HepG2 (cell line): ENCODE data around the gene HOTAIR. TPM values are rescaled to one million over a fixed set of nuclear protein-coding genes. Genes with fewer than 3 reads are reported as not detected.

Experiments
- AGO1 ChIP-seq: fragments of 200-400 bp; formaldehyde crosslinking; IDR thresholded peaks from 2 replicates; pipeline ENCODE4 v1.6.1; 2017; ENCODE audit warnings: mild to moderate bottlenecking, low read depth, low read length, moderate library complexity; ENCODE audit not compliant: poor library complexity, severe bottlenecking
- ATAD3A ChIP-seq: sonication (generic); formaldehyde crosslinking; IDR thresholded peaks from 2 replicates; pipeline ENCODE4 v1.4.0; 2020; ENCODE audit warnings: missing genetic modification reagents
- EED ChIP-seq: sonication (generic); formaldehyde crosslinking; IDR thresholded peaks from 2 replicates; pipeline ENCODE4 v1.5.0; 2020; ENCODE audit warnings: mild to moderate bottlenecking, missing genetic modification reagents
- HMGA1 ChIP-seq: sonication (generic); formaldehyde crosslinking; conservative IDR thresholded peaks from 2 replicates; pipeline ENCODE4 v1.4.0; 2020; ENCODE audit warnings: missing genetic modification reagents
- HNF4A ChIP-seq: sonication (generic); formaldehyde crosslinking; IDR thresholded peaks from 2 replicates; pipeline ENCODE4 v1.4.0; 2020; ENCODE audit warnings: missing genetic modification reagents
- KDM4B ChIP-seq: sonication (generic); formaldehyde crosslinking; IDR thresholded peaks from 2 replicates; pipeline ENCODE4 v1.4.0; 2020; ENCODE audit warnings: missing genetic modification reagents
- KLF12 ChIP-seq: sonication (generic); formaldehyde crosslinking; IDR thresholded peaks from 2 replicates; pipeline ENCODE4 v1.4.0; 2020; ENCODE audit warnings: missing genetic modification reagents, borderline replicate concordance
- MED8 ChIP-seq: sonication (generic); formaldehyde crosslinking; IDR thresholded peaks from 2 replicates; pipeline ENCODE4 v1.8.1; 2023; ENCODE audit warnings: mild to moderate bottlenecking, missing genetic modification reagents; ENCODE audit not compliant: insufficient replicate concordance
- RBM39 ChIP-seq: fragments of 200-400 bp; formaldehyde crosslinking; IDR thresholded peaks from one replicate; pipeline ENCODE4 v1.6.1; 2018; ENCODE audit warnings: antibody characterized with exemption, mild to moderate bottlenecking, low read depth, low read length; ENCODE audit not compliant: poor library complexity, severe bottlenecking
- RNF2 ChIP-seq: fragments of 450-650 bp; conservative IDR thresholded peaks from 2 replicates; pipeline ENCODE4 v1.6.1; 2016; ENCODE audit warnings: low read depth
- SMYD3 ChIP-seq: sonication (generic); formaldehyde crosslinking; IDR thresholded peaks from 2 replicates; pipeline ENCODE4 v1.8.1; 2023; ENCODE audit warnings: mild to moderate bottlenecking, missing genetic modification reagents
- STAT5B ChIP-seq: sonication (generic); formaldehyde crosslinking; IDR thresholded peaks from 2 replicates; pipeline ENCODE4 v1.4.0; 2020; ENCODE audit warnings: missing genetic modification reagents
- ZFY ChIP-seq: sonication (generic); formaldehyde crosslinking; IDR thresholded peaks from 2 replicates; pipeline ENCODE4 v1.4.0; 2020; ENCODE audit warnings: missing genetic modification reagents
- ZNF264 ChIP-seq: sonication (generic); formaldehyde crosslinking; IDR thresholded peaks from 2 replicates; pipeline ENCODE4 v1.4.0; 2020; ENCODE audit warnings: missing genetic modification reagents
- ZNF430 ChIP-seq: sonication (generic); formaldehyde crosslinking; IDR thresholded peaks from 2 replicates; pipeline ENCODE4 v1.9.0; 2021; ENCODE audit warnings: mild to moderate bottlenecking, missing genetic modification reagents
- polyA plus RNA-seq, 8 experiments: library from polyadenylated mRNA; depleted of rRNA in 3 of 8; stranded (reverse) in 7 of 8; unstranded in 1 of 8; fragments of >200 nt; fragmentation: Illumina TruSeq in 4 of 8; extraction: Trizol in 4 of 8; gene quantifications; 2 replicates each; pipeline versions ENCODE4 v1.2.1 to v1.2.3, GENCODE V29; 2011 to 2016; ENCODE audit warnings: low read depth in 4 of 8, missing spikeins in 1 of 8, mixed read lengths in 1 of 8; ENCODE audit not compliant: insufficient read depth in 1 of 8
- total RNA-seq, 5 experiments: library from RNA; depleted of rRNA; stranded (reverse); fragments of >200 nt; fragmentation: Illumina TruSeq; extraction: Trizol; gene quantifications; 2 replicates each; pipeline ENCODE4 v1.2.3, GENCODE V29; 2016; ENCODE audit warnings: low read depth in 1 of 5
- TF ChIP-seq, protein P1 (sequence below): sonication (generic); formaldehyde crosslinking; IDR thresholded peaks from 2 replicates; pipeline ENCODE4 v1.9.0; 2021; ENCODE audit warnings: missing genetic modification reagents, borderline replicate concordance
- TF ChIP-seq, protein P2 (sequence below): sonication (generic); formaldehyde crosslinking; IDR thresholded peaks from 2 replicates; pipeline ENCODE4 v1.8.0; 2022; ENCODE audit warnings: missing genetic modification reagents, mild to moderate bottlenecking, borderline replicate concordance
- TF ChIP-seq, protein P3 (sequence below): sonication (generic); formaldehyde crosslinking; IDR thresholded peaks from 2 replicates; pipeline ENCODE4 v1.5.0; 2020; ENCODE audit warnings: mild to moderate bottlenecking, missing genetic modification reagents, moderate library complexity
- TF ChIP-seq, protein P4 (sequence below): sonication (generic); formaldehyde crosslinking; IDR thresholded peaks from 2 replicates; pipeline ENCODE4 v1.9.0; 2022; ENCODE audit warnings: missing genetic modification reagents, mild to moderate bottlenecking, borderline replicate concordance
- TF ChIP-seq, protein P5 (sequence below): sonication (generic); formaldehyde crosslinking; conservative IDR thresholded peaks from 2 replicates; pipeline ENCODE4 v1.4.0; 2020; ENCODE audit warnings: missing genetic modification reagents

HOTAIR gene
- total and polyA plus RNA-seq, 2 of the 13 experiments (the other 11 are each of a cell fraction or from before 2014, with no cell fraction given), result not detected

DNA sequence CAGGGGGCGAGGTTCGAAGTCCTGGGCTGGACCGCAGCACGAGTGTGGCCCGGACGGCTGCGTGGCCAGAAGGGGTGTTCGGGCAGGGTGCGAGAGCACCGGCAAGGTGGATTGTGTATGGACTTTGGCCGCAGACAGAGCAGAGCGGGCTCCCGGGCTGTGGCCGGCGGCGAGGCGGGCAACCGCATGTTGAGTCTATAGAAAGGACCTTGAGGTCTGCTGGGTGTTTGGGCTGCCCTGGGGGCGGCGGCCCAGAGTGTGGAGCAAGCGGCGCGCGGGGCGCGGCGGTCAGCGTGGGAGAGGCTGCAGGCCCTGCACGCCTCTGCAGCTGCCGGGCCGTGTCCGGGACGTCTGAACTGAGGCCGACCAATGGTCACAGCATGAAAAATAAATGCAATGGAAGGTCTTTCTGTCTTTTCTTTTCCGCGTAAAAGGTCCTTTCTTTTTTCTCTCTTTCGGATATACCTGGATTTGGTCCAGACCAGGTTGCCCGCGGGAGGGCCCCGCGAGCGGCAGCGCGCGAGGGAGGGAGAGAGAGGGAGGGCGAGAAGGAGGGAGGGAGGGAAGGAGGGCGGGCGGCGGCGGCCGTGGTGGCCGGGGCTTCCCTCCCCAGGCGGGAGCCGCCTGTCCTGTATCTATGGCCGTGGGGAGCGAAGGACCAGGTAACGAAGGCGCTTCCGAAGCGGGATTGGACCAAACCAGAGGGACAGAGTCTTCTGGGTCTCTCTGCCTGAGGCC is 19.7 kb upstream of the HOTAIR start (continued):
- TF ChIP-seq MED8 (CRISPR knock-in tag) (no peak), HNF4A (CRISPR knock-in tag) (peak; percentile 91), ZNF264 (CRISPR knock-in tag) (no peak), STAT5B (no peak), RBM39 (peak; percentile 48), KLF12 (CRISPR knock-in tag) (no peak), AGO1 (no peak), ZFY (CRISPR knock-in tag) (peak; percentile 49), SMYD3 (CRISPR knock-in tag) (no peak), KDM4B (no peak), HMGA1 (CRISPR knock-in tag) (no peak), EED (peak; percentile 60; the same call in 1 of the 2 replicates), RNF2 (peak; percentile 56; the same call in 1 of the 2 replicates), ZNF430 (CRISPR knock-in tag) (no peak), ATAD3A (CRISPR knock-in tag) (no peak)
- TF ChIP-seq, protein P1, sequence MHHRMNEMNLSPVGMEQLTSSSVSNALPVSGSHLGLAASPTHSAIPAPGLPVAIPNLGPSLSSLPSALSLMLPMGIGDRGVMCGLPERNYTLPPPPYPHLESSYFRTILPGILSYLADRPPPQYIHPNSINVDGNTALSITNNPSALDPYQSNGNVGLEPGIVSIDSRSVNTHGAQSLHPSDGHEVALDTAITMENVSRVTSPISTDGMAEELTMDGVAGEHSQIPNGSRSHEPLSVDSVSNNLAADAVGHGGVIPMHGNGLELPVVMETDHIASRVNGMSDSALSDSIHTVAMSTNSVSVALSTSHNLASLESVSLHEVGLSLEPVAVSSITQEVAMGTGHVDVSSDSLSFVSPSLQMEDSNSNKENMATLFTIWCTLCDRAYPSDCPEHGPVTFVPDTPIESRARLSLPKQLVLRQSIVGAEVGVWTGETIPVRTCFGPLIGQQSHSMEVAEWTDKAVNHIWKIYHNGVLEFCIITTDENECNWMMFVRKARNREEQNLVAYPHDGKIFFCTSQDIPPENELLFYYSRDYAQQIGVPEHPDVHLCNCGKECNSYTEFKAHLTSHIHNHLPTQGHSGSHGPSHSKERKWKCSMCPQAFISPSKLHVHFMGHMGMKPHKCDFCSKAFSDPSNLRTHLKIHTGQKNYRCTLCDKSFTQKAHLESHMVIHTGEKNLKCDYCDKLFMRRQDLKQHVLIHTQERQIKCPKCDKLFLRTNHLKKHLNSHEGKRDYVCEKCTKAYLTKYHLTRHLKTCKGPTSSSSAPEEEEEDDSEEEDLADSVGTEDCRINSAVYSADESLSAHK (CRISPR knock-in tag), result no peak
- TF ChIP-seq, protein P2, sequence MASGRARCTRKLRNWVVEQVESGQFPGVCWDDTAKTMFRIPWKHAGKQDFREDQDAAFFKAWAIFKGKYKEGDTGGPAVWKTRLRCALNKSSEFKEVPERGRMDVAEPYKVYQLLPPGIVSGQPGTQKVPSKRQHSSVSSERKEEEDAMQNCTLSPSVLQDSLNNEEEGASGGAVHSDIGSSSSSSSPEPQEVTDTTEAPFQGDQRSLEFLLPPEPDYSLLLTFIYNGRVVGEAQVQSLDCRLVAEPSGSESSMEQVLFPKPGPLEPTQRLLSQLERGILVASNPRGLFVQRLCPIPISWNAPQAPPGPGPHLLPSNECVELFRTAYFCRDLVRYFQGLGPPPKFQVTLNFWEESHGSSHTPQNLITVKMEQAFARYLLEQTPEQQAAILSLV, result no peak
- TF ChIP-seq, protein P3, sequence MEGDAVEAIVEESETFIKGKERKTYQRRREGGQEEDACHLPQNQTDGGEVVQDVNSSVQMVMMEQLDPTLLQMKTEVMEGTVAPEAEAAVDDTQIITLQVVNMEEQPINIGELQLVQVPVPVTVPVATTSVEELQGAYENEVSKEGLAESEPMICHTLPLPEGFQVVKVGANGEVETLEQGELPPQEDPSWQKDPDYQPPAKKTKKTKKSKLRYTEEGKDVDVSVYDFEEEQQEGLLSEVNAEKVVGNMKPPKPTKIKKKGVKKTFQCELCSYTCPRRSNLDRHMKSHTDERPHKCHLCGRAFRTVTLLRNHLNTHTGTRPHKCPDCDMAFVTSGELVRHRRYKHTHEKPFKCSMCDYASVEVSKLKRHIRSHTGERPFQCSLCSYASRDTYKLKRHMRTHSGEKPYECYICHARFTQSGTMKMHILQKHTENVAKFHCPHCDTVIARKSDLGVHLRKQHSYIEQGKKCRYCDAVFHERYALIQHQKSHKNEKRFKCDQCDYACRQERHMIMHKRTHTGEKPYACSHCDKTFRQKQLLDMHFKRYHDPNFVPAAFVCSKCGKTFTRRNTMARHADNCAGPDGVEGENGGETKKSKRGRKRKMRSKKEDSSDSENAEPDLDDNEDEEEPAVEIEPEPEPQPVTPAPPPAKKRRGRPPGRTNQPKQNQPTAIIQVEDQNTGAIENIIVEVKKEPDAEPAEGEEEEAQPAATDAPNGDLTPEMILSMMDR, result peak; percentile 21; the same call in 1 of the 2 replicates
- TF ChIP-seq, protein P4, sequence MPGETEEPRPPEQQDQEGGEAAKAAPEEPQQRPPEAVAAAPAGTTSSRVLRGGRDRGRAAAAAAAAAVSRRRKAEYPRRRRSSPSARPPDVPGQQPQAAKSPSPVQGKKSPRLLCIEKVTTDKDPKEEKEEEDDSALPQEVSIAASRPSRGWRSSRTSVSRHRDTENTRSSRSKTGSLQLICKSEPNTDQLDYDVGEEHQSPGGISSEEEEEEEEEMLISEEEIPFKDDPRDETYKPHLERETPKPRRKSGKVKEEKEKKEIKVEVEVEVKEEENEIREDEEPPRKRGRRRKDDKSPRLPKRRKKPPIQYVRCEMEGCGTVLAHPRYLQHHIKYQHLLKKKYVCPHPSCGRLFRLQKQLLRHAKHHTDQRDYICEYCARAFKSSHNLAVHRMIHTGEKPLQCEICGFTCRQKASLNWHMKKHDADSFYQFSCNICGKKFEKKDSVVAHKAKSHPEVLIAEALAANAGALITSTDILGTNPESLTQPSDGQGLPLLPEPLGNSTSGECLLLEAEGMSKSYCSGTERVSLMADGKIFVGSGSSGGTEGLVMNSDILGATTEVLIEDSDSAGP (CRISPR knock-in tag), result peak; percentile 41; the same call in 1 of the 2 replicates
- TF ChIP-seq, protein P5, sequence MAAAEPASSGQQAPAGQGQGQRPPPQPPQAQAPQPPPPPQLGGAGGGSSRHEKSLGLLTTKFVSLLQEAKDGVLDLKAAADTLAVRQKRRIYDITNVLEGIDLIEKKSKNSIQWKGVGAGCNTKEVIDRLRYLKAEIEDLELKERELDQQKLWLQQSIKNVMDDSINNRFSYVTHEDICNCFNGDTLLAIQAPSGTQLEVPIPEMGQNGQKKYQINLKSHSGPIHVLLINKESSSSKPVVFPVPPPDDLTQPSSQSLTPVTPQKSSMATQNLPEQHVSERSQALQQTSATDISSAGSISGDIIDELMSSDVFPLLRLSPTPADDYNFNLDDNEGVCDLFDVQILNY (CRISPR knock-in tag), result no peak
